HCT116 (cell line): ENCODE results near the gene WWP2. TPM values are rescaled to one million over a fixed set of nuclear protein-coding genes. Genes with fewer than 3 reads are reported as not detected.

Experiments
- ATAC-seq: fragments of 200-7000 bp; cut with Tn5 transposase; 2 replicates; pipeline ENCODE4 v1.9.1; 2020; ENCODE audit warnings: mild to moderate bottlenecking, moderate library complexity
- BruUV-seq: library from RNA; stranded (reverse); fragments of 400-500 nt; replicated peaks from 2 replicates; lab custom pipeline; 2021; lab: Mats Ljungman, UMichigan
- CTCF ChIA-PET: fragments of 300-600 bp; sonication (Branson Sonifier 250); formaldehyde crosslinking; loops from one replicate; lab custom pipeline; 2021; ENCODE audit warnings: antibody characterized with exemption; lab: Charles Lee
- POLR2A ChIA-PET: fragments of 300-600, 350-600 bp; sonication (Branson Sonifier 250); formaldehyde crosslinking; loops from one replicate; lab custom pipeline; 2021; ENCODE audit warnings: antibody characterized with exemption; lab: Charles Lee
- RAD21 ChIA-PET, 2 experiments: fragments of 300-600 bp; sonication (Branson Sonifier 250); formaldehyde crosslinking; loops; one replicate each; lab custom pipeline; 2023; ENCODE audit warnings: low total read pairs in 2 of 2; ENCODE audit not compliant: uncharacterized antibody in 2 of 2, unreplicated experiment in 2 of 2, low non-redundant PET in 1 of 2; lab: Charles Lee
- DNase-seq: peaks from one replicate; pipeline ENCODE4 v3.0.0-alpha.2; 2010; ENCODE audit warnings: low read depth, low spot score
- H2AFZ ChIP-seq: fragments of 200-600 bp; shearing (Covaris generic), sonication (generic); 2 replicates; pipeline ENCODE4 v1.6.1; 2017; ENCODE audit warnings: low read depth, mixed run types, mixed read lengths, antibody characterized with exemption, low read length; ENCODE audit not compliant: poor library complexity, severe bottlenecking
- H3K27ac ChIP-seq: 2 replicates; pipeline ENCODE4 v1.5.1; 2012; ENCODE audit warnings: low read depth, low read length
- H3K27me3 ChIP-seq: fragments of 200-600 bp; sonication (generic); 2 replicates; pipeline ENCODE4 v1.6.1; 2016; ENCODE audit warnings: mixed run types, low read length, mixed read lengths; ENCODE audit not compliant: insufficient read depth
- H3K36me3 ChIP-seq, 2 experiments: fragments of 200-500 bp in 1 of 2; fragments of 200-600 bp in 1 of 2; sonication (Bioruptor generic) in 1 of 2; sonication (generic) in 1 of 2; 2 replicates each; pipeline versions ENCODE4 v1.5.1 to v1.6.1; 2014 to 2016; ENCODE audit warnings: low read length in 2 of 2, inconsistent platforms in 1 of 2, mixed read lengths in 1 of 2, mixed run types in 1 of 2; ENCODE audit not compliant: insufficient read depth in 2 of 2, control insufficient read depth in 1 of 2
- H3K4me1 ChIP-seq, 2 experiments: fragments of 200-600 bp in 1 of 2; sonication (generic) in 1 of 2; 2 replicates each; pipeline versions ENCODE4 v1.5.1 to v1.6.1; 2012 to 2017; ENCODE audit warnings: low read length in 2 of 2, inconsistent platforms in 1 of 2, mild to moderate bottlenecking in 1 of 2, mixed read lengths in 1 of 2, mixed run types in 1 of 2, moderate library complexity in 1 of 2; ENCODE audit not compliant: insufficient read depth in 2 of 2, control insufficient read depth in 1 of 2
- H3K4me2 ChIP-seq: fragments of 200-600 bp; sonication (generic); 2 replicates; pipeline ENCODE4 v1.6.1; 2017; ENCODE audit warnings: mixed run types, low read length, mixed read lengths
- H3K4me3 ChIP-seq, 2 experiments: fragments of 200-600 bp in 1 of 2; sonication (generic) in 1 of 2; replicated peaks in 1 of 2; 2 replicates each; pipeline ENCODE4 v1.5.1; 2011 to 2016; ENCODE audit warnings: low read length in 2 of 2, control low read depth in 1 of 2, low read depth in 1 of 2, mild to moderate bottlenecking in 1 of 2, mixed read lengths in 1 of 2, mixed run types in 1 of 2
- H3K79me2 ChIP-seq: fragments of 200-600 bp; sonication (generic); 2 replicates; pipeline ENCODE4 v1.6.1; 2017; ENCODE audit warnings: mild to moderate bottlenecking, mixed run types, low read length, moderate library complexity, mixed read lengths; ENCODE audit not compliant: insufficient read depth
- H3K9ac ChIP-seq: fragments of 200-600 bp; sonication (generic); 2 replicates; pipeline ENCODE4 v1.6.1; 2016; ENCODE audit warnings: low read length, mixed read lengths
- H3K9me2 ChIP-seq: fragments of 200-600 bp; sonication (generic), shearing (Covaris generic); 2 replicates; pipeline ENCODE4 v1.6.1; 2017; ENCODE audit warnings: mixed run types, mild to moderate bottlenecking, moderate library complexity; ENCODE audit not compliant: insufficient read depth
- H3K9me3 ChIP-seq, 2 experiments: fragments of 200-500 bp in 1 of 2; fragments of 200-600 bp in 1 of 2; sonication (Bioruptor generic) in 1 of 2; sonication (generic) in 1 of 2; 2 replicates each; pipeline ENCODE4 v1.6.1; 2014 to 2017; ENCODE audit warnings: low read length in 2 of 2, mixed read lengths in 2 of 2, inconsistent platforms in 1 of 2, low read depth in 1 of 2, mild to moderate bottlenecking in 1 of 2, mixed run types in 1 of 2, moderate library complexity in 1 of 2; ENCODE audit not compliant: control insufficient read depth in 1 of 2, insufficient read depth in 1 of 2
- H4K20me1 ChIP-seq: fragments of 200-600 bp; sonication (generic), shearing (Covaris generic); 2 replicates; pipeline ENCODE4 v1.6.1; 2017; ENCODE audit warnings: mixed run types, mild to moderate bottlenecking, moderate library complexity; ENCODE audit not compliant: insufficient read depth
- CTCF ChIP-seq, 3 experiments: fragments of 200-600 bp in 1 of 3; sonication (generic) in 1 of 3; IDR thresholded peaks in 2 of 3; conservative IDR thresholded peaks in 1 of 3; 2 replicates each; pipeline ENCODE4 v1.5.1; 2012 to 2017; ENCODE audit warnings: low read depth in 2 of 3, low read length in 2 of 3, antibody characterized with exemption in 1 of 3, borderline replicate concordance in 1 of 3, control low read depth in 1 of 3, mild to moderate bottlenecking in 1 of 3, mixed read lengths in 1 of 3, mixed run types in 1 of 3, moderate library complexity in 1 of 3; ENCODE audit not compliant: insufficient read depth in 1 of 3
- POLR2AphosphoS5 ChIP-seq: IDR thresholded peaks from 2 replicates; pipeline ENCODE4 v1.6.1; 2011; ENCODE audit warnings: mild to moderate bottlenecking, low read depth, low read length, moderate library complexity
- RAD21 ChIP-seq: IDR thresholded peaks from 2 replicates; pipeline ENCODE4 v1.6.1; 2012; ENCODE audit warnings: low read depth, mild to moderate bottlenecking
- intact Hi-C: fragments of 100-400 bp; cut with micrococcal nuclease; formaldehyde crosslinking; loops from 2 replicates; pipeline ENCODE4 v1.10.0; 2022
- total RNA-seq: library from RNA; stranded (reverse); gene quantifications from one replicate; pipeline ENCODE4 v1.2.1, GENCODE V29; 2021; ENCODE audit not compliant: unreplicated experiment

WWP2 gene
- total RNA-seq, 1 experiment from 2014 or later: 44.2 TPM

- no peak overlapping the region for H3K4me2 ChIP-seq
- CTCF ChIA-PET: interaction anchor here (0.7 to 1.0 kb wide), 2 partner anchors 18 to 63 kb away, joined by 3 read pairs; no protein-coding TSS in a partner anchor
- TF ChIP-seq CTCF (IDR thresholded peaks at IDR 0.05 in 2 of 3, conservative IDR thresholded peaks at IDR 0.05 in 1 of 3; ENCODE audit: borderline replicate concordance in 1 of 3, insufficient read depth in 1 of 3, low read depth in 2 of 3, low read length in 2 of 3) (peak in 2 of 3 experiments; percentile 44 to 53; a peak in 5 of 6 replicates), POLR2AphosphoS5 (no peak), RAD21 (peak; percentile 50)
These were observed 97.2 kb downstream of the WWP2 start for GRCh38 chr16:69859105-69859989.

More at GRCh38 chr16:69859105-69859989, 97.2 kb downstream of the WWP2 start:
- BruUV-seq: no TSS peak
- Histone ChIP-seq H3K9ac (no peak overlapping the region), H3K79me2 (no peaks in the 10 kb centered on the region), H4K20me1 (no peaks in the 10 kb centered on the region), H2AFZ (no peak overlapping the region), H3K9me3 (no peaks in the 10 kb centered on the region), H3K4me1 (peaks cover 0 to 8% of the 10 kb centered on the region in 2 experiments; a peak in 1 of 4 replicates), H3K9me2 (no peaks in the 10 kb centered on the region), H3K27ac (no peak overlapping the region), H3K36me3 (no peaks in the 10 kb centered on the region), H3K4me3 (no peak overlapping the region), H3K27me3 (no peaks in the 10 kb centered on the region)
- ATAC-seq (peak; percentile 92), DNase-seq (peak; percentile 33)
- intact Hi-C loops: loop anchor here (2.0 kb wide), 1 partner anchor 63 kb away; no protein-coding TSS in a partner anchor
- ChIA-PET POLR2A (no interaction called here), RAD21 (no interaction called here)
